ENCODE results near the gene FARS2. TPM values are rescaled to one million over a fixed set of nuclear protein-coding genes. Genes with fewer than 3 reads are reported as not detected.

Gene FARS2
- total RNA-seq, 1 experiment from 2014 or later: 15.0 TPM

- peaks cover 17% of the 10 kb centered on the region for H3K36me3 Mint-ChIP-seq
- CTCF ChIA-PET: no interaction called here
- no peak for DNase-seq (ENCODE audit: low spot score)
Measured at GRCh38 chr6:5553767-5554166, 292.5 kb downstream of the FARS2 start.

More at GRCh38 chr6:5553767-5554166, 292.5 kb downstream of the FARS2 start:
- peaks cover 15% of the 10 kb centered on the region for H3K4me1 Mint-ChIP-seq
- POLR2A ChIA-PET: no interaction called here
- no peak overlapping the region for H3K27ac Mint-ChIP-seq
- H3K27me3 Mint-ChIP-seq (ENCODE audit: low read depth): no peaks in the 10 kb centered on the region
- no peak for TF ChIP-seq SOX15 (CRISPR knock-in tag; IDR thresholded peaks at IDR 0.05)
- no peak for TF ChIP-seq GABPB1 (CRISPR knock-in tag; IDR thresholded peaks at IDR 0.05)
- TF ChIP-seq GRHL2 (CRISPR knock-in tag; IDR thresholded peaks at IDR 0.05; ENCODE audit: insufficient replicate concordance, severe bottlenecking): no peak
- TF ChIP-seq CBFB (CRISPR knock-in tag; IDR thresholded peaks at IDR 0.05; ENCODE audit: low read depth): no peak
- no peak for TF ChIP-seq AFF4 (CRISPR knock-in tag; IDR thresholded peaks at IDR 0.05; ENCODE audit: borderline replicate concordance)
- TF ChIP-seq ZNF416 (CRISPR knock-in tag; IDR thresholded peaks at IDR 0.05): no peak
- no peak for TF ChIP-seq USF2 (CRISPR knock-in tag; IDR thresholded peaks at IDR 0.05)
- TF ChIP-seq CTCF (IDR thresholded peaks at IDR 0.05): no peak
- TF ChIP-seq ZSCAN18 (CRISPR knock-in tag; IDR thresholded peaks at IDR 0.05): no peak
- TF ChIP-seq PREB (CRISPR knock-in tag; IDR thresholded peaks at IDR 0.05; ENCODE audit: borderline replicate concordance): no peak
- no peak for TF ChIP-seq ZMAT4 (CRISPR knock-in tag; IDR thresholded peaks at IDR 0.05)
- TF ChIP-seq CREM (CRISPR knock-in tag; IDR thresholded peaks at IDR 0.05): no peak
- no peak for TF ChIP-seq FOXP4 (CRISPR knock-in tag; IDR thresholded peaks at IDR 0.05)
- TF ChIP-seq ATF1 (CRISPR knock-in tag; IDR thresholded peaks at IDR 0.05): no peak
- no peak for TF ChIP-seq ETV6 (CRISPR knock-in tag; IDR thresholded peaks at IDR 0.05)
- no peak for TF ChIP-seq ZNF532 (CRISPR knock-in tag; IDR thresholded peaks at IDR 0.05; ENCODE audit: borderline replicate concordance)
- no peak overlapping the region for H3K4me3 Mint-ChIP-seq
- no peak for ATAC-seq
- peaks cover 26% of the 10 kb centered on the region for H3K9me3 Mint-ChIP-seq

All from WTC11 (cell line).